DMS153 (cell line): ENCODE results near the gene ANK2.

Source experiments
- DNase-seq: peaks from one replicate; lab custom pipeline; 2025; lab: John Stamatoyannopoulos, UW

ANK2 gene

GRCh38 chr4:113398441-113399143, 349.1 kb downstream of the ANK2 start:
- no peak for DNase-seq

GRCh38 chr4:113404167-113404571, 354.7 kb downstream of the ANK2 start:
- no peak for DNase-seq

GRCh38 chr4:113404841-113405240, 355.4 kb downstream of the ANK2 start:
- no peak for DNase-seq

- DNase-seq, result no peak
Measured at GRCh38 chr4:113405874-113406722, 356.6 kb downstream of the ANK2 start.

- peak; percentile 83 for DNase-seq
Measured at GRCh38 chr4:113406723-113407016, 357.2 kb downstream of the ANK2 start.

- DNase-seq, result peak; percentile 71
Measured at GRCh38 chr4:113407409-113407808, 358.0 kb downstream of the ANK2 start.

- no peak for DNase-seq
Measured at GRCh38 chr4:113409181-113409580, 359.7 kb downstream of the ANK2 start.

GRCh38 chr4:113410686-113411085, 361.2 kb downstream of the ANK2 start:
- DNase-seq, result no peak

GRCh38 chr4:113411496-113411938, 362.1 kb downstream of the ANK2 start:
- DNase-seq, result no peak

- no peak for DNase-seq
Measured at GRCh38 chr4:113419631-113420030, 370.2 kb downstream of the ANK2 start.

GRCh38 chr4:113420938-113421337, 371.5 kb downstream of the ANK2 start:
- no peak for DNase-seq

GRCh38 chr4:113423631-113424030, 374.2 kb downstream of the ANK2 start:
- DNase-seq, result no peak

- DNase-seq, result no peak
Measured at GRCh38 chr4:113433116-113433515, 383.7 kb downstream of the ANK2 start.
